PFSK-1 (cell line): ENCODE measurements around the gene MXI1.

ENCODE experiments used
- FOXP2 ChIP-seq: optimal IDR thresholded peaks from 2 replicates; pipeline ENCODE3; 2011; ENCODE audit warnings: borderline replicate concordance, control low read depth, inconsistent platforms; ENCODE audit not compliant: insufficient read depth; ENCODE audit errors: extremely low read length, extremely low read depth
- POLR2AphosphoS5 ChIP-seq: IDR thresholded peaks from 2 replicates; pipeline ENCODE4 v1.6.1; 2012; ENCODE audit warnings: low read depth, mild to moderate bottlenecking, control low read depth, low read length, moderate library complexity
- REST ChIP-seq, 2 experiments: IDR thresholded peaks; 2 replicates each; pipeline versions ENCODE4 v1.6.1 to v1.8.0; 2011 to 2012; ENCODE audit warnings: low read depth in 2 of 2, low read length in 2 of 2, control low read depth in 1 of 2, inconsistent platforms in 1 of 2, mild to moderate bottlenecking in 1 of 2, moderate library complexity in 1 of 2; ENCODE audit not compliant: insufficient read depth in 1 of 2
- SIN3A ChIP-seq: IDR thresholded peaks from 2 replicates; pipeline ENCODE4 v1.6.1; 2012; ENCODE audit warnings: mild to moderate bottlenecking, low read length, moderate library complexity, borderline replicate concordance; ENCODE audit not compliant: insufficient read depth
- TAF1 ChIP-seq: IDR thresholded peaks from 2 replicates; pipeline ENCODE4 v1.6.1; 2012; ENCODE audit warnings: low read length, control low read depth, borderline replicate concordance; ENCODE audit not compliant: insufficient read depth

Gene MXI1

GRCh38 chr10:110162741-110163145, 44.7 kb upstream of the MXI1 start:
- no peak for TF ChIP-seq FOXP2
- no peak for TF ChIP-seq REST (IDR thresholded peaks at IDR 0.05; ENCODE audit: insufficient read depth in 1 of 2, low read depth in 2 of 2, low read length in 2 of 2)

- TF ChIP-seq TAF1 = no peak
- TF ChIP-seq SIN3A = no peak
- TF ChIP-seq REST (IDR thresholded peaks at IDR 0.05; ENCODE audit: insufficient read depth in 1 of 2, low read depth in 2 of 2, low read length in 2 of 2) = no peak
- no peak for TF ChIP-seq FOXP2
- TF ChIP-seq POLR2AphosphoS5 = no peak
Observed at GRCh38 chr10:110163192-110163773, 44.1 kb upstream of the MXI1 start.

- TF ChIP-seq SIN3A (no peak), REST (IDR thresholded peaks at IDR 0.05; ENCODE audit: insufficient read depth in 1 of 2, low read depth in 2 of 2, low read length in 2 of 2) (no peak), POLR2AphosphoS5 (no peak)
Observed at GRCh38 chr10:110163841-110164240, 43.6 kb upstream of the MXI1 start.

GRCh38 chr10:110165239-110165638, 42.2 kb upstream of the MXI1 start:
- TF ChIP-seq POLR2AphosphoS5 = no peak
- TF ChIP-seq TAF1 = no peak
- no peak for TF ChIP-seq SIN3A
- no peak for TF ChIP-seq FOXP2
- no peak for TF ChIP-seq REST (IDR thresholded peaks at IDR 0.05; ENCODE audit: insufficient read depth in 1 of 2, low read depth in 2 of 2, low read length in 2 of 2)

- no peak for TF ChIP-seq TAF1
- no peak for TF ChIP-seq SIN3A
- TF ChIP-seq POLR2AphosphoS5 = no peak
- no peak for TF ChIP-seq REST (IDR thresholded peaks at IDR 0.05; ENCODE audit: insufficient read depth in 1 of 2, low read depth in 2 of 2, low read length in 2 of 2)
- no peak for TF ChIP-seq FOXP2
Observed at GRCh38 chr10:110167149-110167548, 40.3 kb upstream of the MXI1 start.
